Spleen (tissue), 7 donors: Measurements from ENCODE around the gene FMO1.

ENCODE experiments used
- CTCF ChIP-seq, 11 experiments: fragments of 200-600 bp in 7 of 11; fragments of 450-650 bp in 4 of 11; sonication (generic) in 4 of 11; IDR thresholded peaks in 8 of 11; conservative IDR thresholded peaks in 3 of 11; 1 replicate in 7 of 11; 2 replicates in 4 of 11; pipeline versions ENCODE4 v1.4.0 to v1.8.0; 2016 to 2021; ENCODE audit warnings: antibody characterized with exemption in 11 of 11, inconsistent platforms in 4 of 11, mild to moderate bottlenecking in 1 of 11
- POLR2A ChIP-seq, 3 donors: fragments of 450-650 bp; IDR thresholded peaks; one replicate each; pipeline ENCODE4 v1.5.1; 2017; ENCODE audit warnings: antibody characterized with exemption in 3 of 3, mild to moderate bottlenecking in 1 of 3
- POLR2AphosphoS5 ChIP-seq, 3 donors: sonication (generic); formaldehyde crosslinking; IDR thresholded peaks; one replicate each; pipeline ENCODE4 v1.5.1; 2017; ENCODE audit warnings: antibody characterized with exemption in 3 of 3
- donor health status: DM: no; HTN: no; CAD: no; lungs with moderate emphysema.
- donor health status: DM: no; HTN: no; CAD: no.
- donor health status: DM: no; HTN: no; CAD: no.

GRCh38 chr1:171295821-171296220 is 47.5 kb downstream of the FMO1 start:
- TF ChIP-seq CTCF (IDR thresholded peaks at IDR 0.05 in 8 of 11, conservative IDR thresholded peaks at IDR 0.05 in 3 of 11) = no peak
- TF ChIP-seq POLR2A (IDR thresholded peaks at IDR 0.05) = no peak
- no peak for TF ChIP-seq POLR2AphosphoS5 (IDR thresholded peaks at IDR 0.05)
